ENCODE measurements around the gene INTS11.

DNA sequence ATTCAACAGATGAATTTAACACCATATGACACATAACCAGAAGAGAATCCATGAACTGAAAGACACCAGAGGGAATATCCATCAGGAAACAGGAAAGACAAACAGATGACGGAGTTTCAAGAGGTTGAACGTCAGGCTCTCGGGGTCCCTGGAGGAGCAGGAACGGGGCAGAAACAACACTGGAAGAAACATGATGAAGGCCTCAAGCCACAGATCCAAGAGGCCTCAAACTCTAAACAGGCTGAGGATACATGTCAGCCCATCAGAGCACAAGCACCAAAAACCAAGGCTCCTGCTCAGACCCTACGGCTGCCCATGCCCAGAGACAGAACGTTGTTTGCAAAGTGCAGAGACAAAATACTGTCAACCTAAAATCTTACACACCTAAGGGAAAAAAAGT is 7.0 kb downstream of the INTS11 start:
- TF ChIP-seq, protein P1, sequence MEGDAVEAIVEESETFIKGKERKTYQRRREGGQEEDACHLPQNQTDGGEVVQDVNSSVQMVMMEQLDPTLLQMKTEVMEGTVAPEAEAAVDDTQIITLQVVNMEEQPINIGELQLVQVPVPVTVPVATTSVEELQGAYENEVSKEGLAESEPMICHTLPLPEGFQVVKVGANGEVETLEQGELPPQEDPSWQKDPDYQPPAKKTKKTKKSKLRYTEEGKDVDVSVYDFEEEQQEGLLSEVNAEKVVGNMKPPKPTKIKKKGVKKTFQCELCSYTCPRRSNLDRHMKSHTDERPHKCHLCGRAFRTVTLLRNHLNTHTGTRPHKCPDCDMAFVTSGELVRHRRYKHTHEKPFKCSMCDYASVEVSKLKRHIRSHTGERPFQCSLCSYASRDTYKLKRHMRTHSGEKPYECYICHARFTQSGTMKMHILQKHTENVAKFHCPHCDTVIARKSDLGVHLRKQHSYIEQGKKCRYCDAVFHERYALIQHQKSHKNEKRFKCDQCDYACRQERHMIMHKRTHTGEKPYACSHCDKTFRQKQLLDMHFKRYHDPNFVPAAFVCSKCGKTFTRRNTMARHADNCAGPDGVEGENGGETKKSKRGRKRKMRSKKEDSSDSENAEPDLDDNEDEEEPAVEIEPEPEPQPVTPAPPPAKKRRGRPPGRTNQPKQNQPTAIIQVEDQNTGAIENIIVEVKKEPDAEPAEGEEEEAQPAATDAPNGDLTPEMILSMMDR (IDR thresholded peaks at IDR 0.05) = no peak
- TF ChIP-seq POLR2A (IDR thresholded peaks at IDR 0.05) = no peak

All from stomach (tissue), 4 donors.